Esophagus squamous epithelium (tissue), 5 donors: ENCODE results near the gene PTGDS. TPM values are rescaled to one million over a fixed set of nuclear protein-coding genes. Genes with fewer than 3 reads are reported as not detected.

Experiments
- DNase-seq: peaks from one replicate; lab custom pipeline; 2025; lab: John Stamatoyannopoulos, UW
- H3K27ac ChIP-seq, 4 donors: fragments of 200-600 bp; sonication (generic); one replicate each; pipeline ENCODE4 v1.5.1; 2016 to 2019; ENCODE audit warnings: mild to moderate bottlenecking in 1 of 4
- H3K27me3 ChIP-seq, 4 donors: fragments of 200-600 bp; sonication (generic); 1 replicate in 3 of 4; 2 replicates in 1 of 4; pipeline versions ENCODE4 v1.5.1 to v1.6.0; 2017 to 2021; ENCODE audit warnings: antibody characterized with exemption in 1 of 4
- H3K36me3 ChIP-seq, 3 donors: fragments of 200-600 bp; sonication (generic); one replicate each; pipeline ENCODE4 v1.5.1; 2016 to 2019
- H3K4me1 ChIP-seq, 3 donors: fragments of 200-600 bp; sonication (generic); one replicate each; pipeline ENCODE4 v1.5.1; 2017 to 2019
- H3K4me3 ChIP-seq, 4 donors: fragments of 200-600 bp; sonication (generic); 1 replicate in 3 of 4; 2 replicates in 1 of 4; pipeline ENCODE4 v1.5.1; 2016 to 2019; ENCODE audit warnings: mild to moderate bottlenecking in 2 of 4, moderate library complexity in 1 of 4
- H3K9me3 ChIP-seq, 3 donors: fragments of 200-600 bp; sonication (generic); one replicate each; pipeline ENCODE4 v1.5.1; 2016 to 2019
- CTCF ChIP-seq, 6 experiments: fragments of 450-650 bp in 4 of 6; fragments of 200-600 bp in 2 of 6; sonication (generic) in 2 of 6; IDR thresholded peaks; one replicate each; pipeline ENCODE4 v1.5.1; 2016 to 2019; ENCODE audit warnings: antibody characterized with exemption in 6 of 6, mild to moderate bottlenecking in 4 of 6, moderate library complexity in 4 of 6
- POLR2A ChIP-seq, 4 donors: fragments of 450-650 bp; IDR thresholded peaks; one replicate each; pipeline ENCODE4 v1.6.1; 2017; ENCODE audit warnings: antibody characterized with exemption in 4 of 4, mild to moderate bottlenecking in 4 of 4, moderate library complexity in 3 of 4
- WGBS, 2 donors: methylation state at CpG; one replicate each; pipeline ENCODE4 v1.1.5; 2018; 5-methylcytosine and 5-hydroxymethylcytosine counted together
- intact Hi-C: fragments of 100-400 bp; cut with DNase I; formaldehyde crosslinking; loops from one replicate; pipeline ENCODE4 v1.15.0; 2022
- total RNA-seq, 4 donors: library from RNA; depleted of rRNA; stranded (reverse); fragments of >200 nt; gene quantifications; one replicate each; pipeline ENCODE4 v1.1.0, GENCODE V29; 2016
- donor health status: DM: yes; HTN: yes; CAD: no.

Gene PTGDS
- total RNA-seq, 4 donors from 2014 or later = 1.7 to 208 (median 4.8) TPM

GRCh38 chr9:136995362-136995761, 18.1 kb downstream of the PTGDS start:
- peak overlapping the region; percentile 66 to 92 (median 80) for H3K27ac ChIP-seq
- 16 to 40% methylated on average over 5 to 8 of the region's 30 CpGs for WGBS, 2 donors
- peaks cover 51 to 88% (median 55%) of the 10 kb centered on the region in 3 donors for H3K4me1 ChIP-seq
- intact Hi-C loops = no loop called here
- H3K36me3 ChIP-seq = peaks cover 0 to 16% (median 0%) of the 10 kb centered on the region in 3 donors
- peaks cover 0 to 4% (median 0%) of the 10 kb centered on the region in 3 donors for H3K9me3 ChIP-seq
- peaks cover 0 to 29% (median 0%) of the 10 kb centered on the region in 4 donors for H3K27me3 ChIP-seq
- DNase-seq = no peak
- TF ChIP-seq POLR2A (IDR thresholded peaks at IDR 0.05) (no peak), CTCF (IDR thresholded peaks at IDR 0.05) (no peak)
- peak overlapping the region; percentile 31 to 75 (median 50) for H3K4me3 ChIP-seq

- Histone ChIP-seq H3K36me3 (peaks cover 0 to 16% (median 0%) of the 10 kb centered on the region in 3 donors), H3K27me3 (peaks cover 0 to 29% (median 0%) of the 10 kb centered on the region in 4 donors), H3K27ac (peak overlapping the region; percentile 66 to 92 (median 80)), H3K4me1 (peaks cover 51 to 91% (median 55%) of the 10 kb centered on the region in 3 donors), H3K4me3 (peak overlapping the region; percentile 31 to 75 (median 50)), H3K9me3 (peaks cover 0 to 2% (median 0%) of the 10 kb centered on the region in 3 donors)
- no peak for DNase-seq
- WGBS, 2 donors = 8 to 17% methylated on average over 2 to 7 of the region's 12 CpGs
- TF ChIP-seq CTCF (IDR thresholded peaks at IDR 0.05) = no peak
- TF ChIP-seq POLR2A (IDR thresholded peaks at IDR 0.05) = no peak
- intact Hi-C loops = no loop called here
These were observed 18.5 kb downstream of the PTGDS start for GRCh38 chr9:136995772-136996311.

- intact Hi-C loops = no loop called here
- Histone ChIP-seq H3K4me3 (peak within 1 kb of the TSS; percentile 31 to 75 (median 50)), H3K27ac (peak within 1 kb of the TSS; percentile 66 to 92 (median 80)), H3K27me3 (peaks cover 0 to 29% (median 0%) of the 10 kb centered on the region in 4 donors), H3K9me3 (no peaks in the 10 kb centered on the region), H3K4me1 (peaks cover 51 to 87% (median 55%) of the 10 kb centered on the region in 3 donors), H3K36me3 (peaks cover 0 to 16% (median 0%) of the 10 kb centered on the region in 3 donors)
- TF ChIP-seq POLR2A (IDR thresholded peaks at IDR 0.05) = peak in 1 of 4 donors; percentile 26
- TF ChIP-seq CTCF (IDR thresholded peaks at IDR 0.05) = no peak
- WGBS, 2 donors = 15% methylated on average over 3 of the region's 35 CpGs; no CpG with 5 or more reads in 1 of the 2 donors
- DNase-seq = no peak
These were observed 19.3 kb downstream of the PTGDS start, which contains the start of gene CLIC3 for GRCh38 chr9:136996361-136997292. TSS of gene CLIC3 (minus strand) at chr9:136996568. CDS start at chr9:136996543, 25 bp downstream.

- intact Hi-C loops = no loop called here
- DNase-seq = no peak
- Histone ChIP-seq H3K4me1 (peaks cover 51 to 80% (median 55%) of the 10 kb centered on the region in 3 donors), H3K9me3 (no peaks in the 10 kb centered on the region), H3K4me3 (peak overlapping the region in 2 of 4 donors; percentile 37 to 75), H3K27ac (peak overlapping the region; percentile 66 to 92 (median 80)), H3K36me3 (peaks cover 0 to 16% (median 0%) of the 10 kb centered on the region in 3 donors), H3K27me3 (peaks cover 0 to 29% (median 0%) of the 10 kb centered on the region in 4 donors)
- 71 to 93% methylated on average over 3 to 5 of the region's 10 CpGs for WGBS, 2 donors
- TF ChIP-seq CTCF (IDR thresholded peaks at IDR 0.05) (no peak), POLR2A (IDR thresholded peaks at IDR 0.05) (no peak)
These were observed 20.1 kb downstream of the PTGDS start for GRCh38 chr9:136997371-136997770.
